ENCODE results near the gene EEF1AKMT4.

The EEF1AKMT4 gene

GRCh38 chr3:184236033-184236410, 13.4 kb upstream of the EEF1AKMT4 start:
- no peak for DNase-seq

GRCh38 chr3:184236636-184237035, 12.8 kb upstream of the EEF1AKMT4 start:
- DNase-seq: no peak

- no peak for DNase-seq
These were observed 12.3 kb upstream of the EEF1AKMT4 start for GRCh38 chr3:184237211-184237610.

- DNase-seq: no peak
These were observed 11.7 kb upstream of the EEF1AKMT4 start for GRCh38 chr3:184237807-184238206.

- DNase-seq: no peak
These were observed 11.1 kb upstream of the EEF1AKMT4 start for GRCh38 chr3:184238246-184238818.

DNA sequence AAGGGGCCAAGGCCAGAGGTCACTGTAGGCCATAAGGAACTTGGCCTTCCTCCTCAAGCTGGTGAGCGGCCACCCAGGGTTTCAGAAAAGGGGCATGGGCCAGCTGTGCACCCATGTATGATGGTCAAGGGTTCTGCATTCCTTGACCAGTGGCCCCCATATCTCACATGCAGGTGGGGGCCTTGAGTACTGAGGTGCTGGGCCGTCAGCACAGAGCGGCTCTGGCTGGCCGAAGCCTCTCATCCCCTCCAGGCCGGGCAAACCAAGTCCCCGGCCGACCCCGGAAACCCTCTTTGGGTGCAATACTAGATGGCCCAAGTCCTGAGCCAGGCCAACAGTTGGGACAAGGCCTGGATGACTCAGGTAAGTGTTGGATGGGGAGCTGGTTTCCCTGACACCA, 10.3 kb upstream of the EEF1AKMT4 start:
- no peak for DNase-seq

GRCh38 chr3:184239708-184240107, 9.8 kb upstream of the EEF1AKMT4 start:
- no peak for DNase-seq

GRCh38 chr3:184240384-184241140, 8.9 kb upstream of the EEF1AKMT4 start:
- DNase-seq: no peak

DNA sequence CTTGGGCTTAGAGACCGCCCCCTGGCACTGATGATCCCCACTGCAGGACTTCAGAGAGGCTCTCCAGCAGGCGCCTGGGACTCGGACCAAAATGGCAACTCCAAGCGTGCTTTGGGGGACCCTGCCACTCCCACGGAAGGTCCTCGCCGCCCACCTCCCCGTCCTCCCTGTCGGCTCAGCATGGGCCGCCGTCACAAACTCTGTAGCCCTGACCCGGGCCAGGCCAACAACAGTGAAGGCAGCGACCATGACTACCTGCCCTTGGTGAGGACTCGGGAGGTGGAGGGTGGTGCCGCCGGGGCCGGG, 8.4 kb upstream of the EEF1AKMT4 start:
- DNase-seq: no peak

- DNase-seq: no peak
These were observed 7.8 kb upstream of the EEF1AKMT4 start for GRCh38 chr3:184241447-184242296.

- no peak for DNase-seq
These were observed 7.2 kb upstream of the EEF1AKMT4 start for GRCh38 chr3:184242297-184242685.

DNA sequence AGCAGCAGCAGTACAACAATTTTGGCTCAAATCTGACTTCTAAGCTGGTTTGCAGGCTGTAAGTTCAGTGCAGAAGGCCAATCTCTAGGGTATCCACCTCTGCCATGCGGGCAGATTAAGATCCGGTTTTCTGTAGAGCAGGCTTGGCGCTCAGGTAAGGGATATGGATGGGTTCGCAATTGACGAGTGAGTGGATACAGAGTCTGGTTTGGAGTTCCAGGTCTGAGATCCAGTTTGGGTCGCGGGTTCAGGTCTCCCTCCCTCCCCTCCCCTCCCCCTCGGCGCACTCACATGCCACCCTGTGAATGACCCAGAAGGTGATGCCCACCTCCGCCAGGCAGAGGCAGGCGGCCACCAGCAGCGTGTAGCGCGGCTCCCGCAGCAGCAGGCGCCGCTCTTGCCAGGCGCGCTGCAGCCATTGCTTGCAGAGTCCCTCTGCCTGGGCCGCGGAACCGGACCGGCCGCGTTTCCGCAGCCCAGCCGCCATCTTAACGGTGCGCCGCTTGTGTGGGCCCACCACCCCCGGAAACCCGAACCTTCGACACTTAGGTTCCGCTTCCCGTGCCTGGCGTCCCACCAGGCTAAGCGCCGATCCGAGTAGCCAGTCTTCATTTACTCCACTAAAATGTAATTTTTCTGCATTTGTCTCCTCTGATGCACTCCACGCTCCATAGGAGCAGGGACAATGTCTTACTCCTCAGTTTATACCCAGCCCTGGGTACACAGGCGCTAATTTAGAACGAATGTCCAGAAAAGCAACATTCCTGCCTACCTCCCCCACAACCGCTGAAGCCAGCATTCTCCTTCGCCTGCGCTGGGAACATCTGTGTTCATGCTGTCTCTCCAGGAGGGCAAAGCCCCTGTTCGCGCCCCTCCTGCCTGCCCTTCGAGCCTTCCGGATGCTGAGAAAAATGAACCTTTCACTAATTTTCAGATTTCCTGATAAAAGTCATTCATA, 739 bp upstream of the EEF1AKMT4 start, which contains the start of gene ALG3:
ALG3 (minus strand) TSS at position 509 of the 958 bp plus-strand sequence; CDS start at position 487, 22 bp downstream.
- DNase-seq: peak; percentile 77

- peak; percentile 67 for DNase-seq
These were observed 826 bp downstream of the EEF1AKMT4 start for GRCh38 chr3:184250167-184250828.

GRCh38 chr3:184255291-184256039, 6.0 kb downstream of the EEF1AKMT4 start:
- DNase-seq: no peak

GRCh38 chr3:184257083-184257915, 7.8 kb downstream of the EEF1AKMT4 start:
- no peak for DNase-seq

- DNase-seq: no peak
These were observed 9.5 kb downstream of the EEF1AKMT4 start for GRCh38 chr3:184258926-184259325.

DNA sequence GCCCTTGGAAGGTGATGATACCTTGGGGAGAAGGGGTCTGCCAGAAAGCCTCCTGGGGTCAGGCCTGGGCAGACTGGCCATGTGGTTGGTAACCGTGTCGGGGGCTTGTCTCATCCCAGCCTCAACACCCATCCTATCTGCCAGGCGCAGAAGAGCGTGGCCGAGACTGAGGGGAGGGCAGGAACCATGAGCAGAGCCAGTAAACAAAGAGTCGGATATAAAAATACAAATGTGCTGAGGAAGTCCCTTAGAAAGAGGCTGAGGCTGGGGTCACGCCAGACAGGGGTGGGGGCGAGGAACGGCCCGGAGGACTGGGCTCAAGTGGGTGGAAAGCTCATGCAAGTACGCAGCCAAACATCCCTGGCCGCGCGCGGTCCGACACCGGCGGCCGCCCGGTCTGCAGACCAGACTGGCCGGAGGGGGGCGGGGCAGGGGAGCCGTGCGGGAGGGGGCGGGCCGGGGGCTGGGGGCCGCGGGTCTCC, 10.0 kb downstream of the EEF1AKMT4 start:
- DNase-seq: no peak

- no peak for DNase-seq
These were observed 10.6 kb downstream of the EEF1AKMT4 start for GRCh38 chr3:184259878-184260723.

- DNase-seq: no peak
These were observed 11.3 kb downstream of the EEF1AKMT4 start for GRCh38 chr3:184260724-184261269.
